ENCODE data around the gene GADL1.

Gene GADL1

DNA sequence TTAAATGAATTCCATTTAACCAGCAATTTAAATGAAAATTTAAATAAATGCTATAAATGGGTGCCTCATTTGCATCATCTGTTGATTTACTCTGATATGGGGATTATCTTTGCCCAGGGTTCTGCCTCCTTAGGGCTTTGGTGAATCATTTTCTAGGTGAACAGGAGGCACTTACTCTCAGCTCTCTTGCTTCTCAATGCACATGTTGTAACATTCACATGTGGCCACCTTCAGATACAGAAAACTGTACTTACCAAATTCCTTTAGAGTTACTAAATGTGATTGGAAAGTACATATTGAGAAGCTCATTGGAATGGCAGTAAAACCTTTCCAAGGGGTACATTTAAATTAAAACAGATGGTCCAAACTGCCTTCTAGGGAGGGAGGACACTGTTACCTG is 20.8 kb downstream of the GADL1 start:
- TF ChIP-seq GLIS3 (CRISPR knock-in tag; IDR thresholded peaks at IDR 0.05), result no peak
- no peak for TF ChIP-seq SNAI2 (CRISPR knock-in tag; IDR thresholded peaks at IDR 0.05)
- TF ChIP-seq, protein P1, sequence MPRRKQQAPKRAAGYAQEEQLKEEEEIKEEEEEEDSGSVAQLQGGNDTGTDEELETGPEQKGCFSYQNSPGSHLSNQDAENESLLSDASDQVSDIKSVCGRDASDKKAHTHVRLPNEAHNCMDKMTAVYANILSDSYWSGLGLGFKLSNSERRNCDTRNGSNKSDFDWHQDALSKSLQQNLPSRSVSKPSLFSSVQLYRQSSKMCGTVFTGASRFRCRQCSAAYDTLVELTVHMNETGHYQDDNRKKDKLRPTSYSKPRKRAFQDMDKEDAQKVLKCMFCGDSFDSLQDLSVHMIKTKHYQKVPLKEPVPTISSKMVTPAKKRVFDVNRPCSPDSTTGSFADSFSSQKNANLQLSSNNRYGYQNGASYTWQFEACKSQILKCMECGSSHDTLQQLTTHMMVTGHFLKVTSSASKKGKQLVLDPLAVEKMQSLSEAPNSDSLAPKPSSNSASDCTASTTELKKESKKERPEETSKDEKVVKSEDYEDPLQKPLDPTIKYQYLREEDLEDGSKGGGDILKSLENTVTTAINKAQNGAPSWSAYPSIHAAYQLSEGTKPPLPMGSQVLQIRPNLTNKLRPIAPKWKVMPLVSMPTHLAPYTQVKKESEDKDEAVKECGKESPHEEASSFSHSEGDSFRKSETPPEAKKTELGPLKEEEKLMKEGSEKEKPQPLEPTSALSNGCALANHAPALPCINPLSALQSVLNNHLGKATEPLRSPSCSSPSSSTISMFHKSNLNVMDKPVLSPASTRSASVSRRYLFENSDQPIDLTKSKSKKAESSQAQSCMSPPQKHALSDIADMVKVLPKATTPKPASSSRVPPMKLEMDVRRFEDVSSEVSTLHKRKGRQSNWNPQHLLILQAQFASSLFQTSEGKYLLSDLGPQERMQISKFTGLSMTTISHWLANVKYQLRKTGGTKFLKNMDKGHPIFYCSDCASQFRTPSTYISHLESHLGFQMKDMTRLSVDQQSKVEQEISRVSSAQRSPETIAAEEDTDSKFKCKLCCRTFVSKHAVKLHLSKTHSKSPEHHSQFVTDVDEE (CRISPR knock-in tag; IDR thresholded peaks at IDR 0.05), result no peak
- ATAC-seq, result no peak

DNA sequence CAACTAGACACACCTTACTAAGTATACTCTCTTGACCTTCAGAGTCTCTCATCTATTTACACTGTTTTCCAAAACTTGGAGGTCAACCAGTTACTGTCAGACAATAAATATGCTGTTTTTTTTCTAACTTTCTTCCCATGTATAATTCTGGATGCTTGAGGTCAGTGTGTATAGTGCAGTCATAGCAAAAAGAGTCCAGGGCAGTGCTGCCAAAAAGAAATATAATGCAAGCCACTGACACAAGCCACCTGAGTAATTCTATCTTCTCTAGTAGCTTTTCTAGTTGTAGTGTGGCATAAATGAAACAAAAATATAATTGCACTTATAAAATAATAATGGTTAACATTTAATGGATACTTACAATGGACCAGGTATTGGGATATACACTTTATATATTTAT is 21.6 kb downstream of the GADL1 start:
- no peak for TF ChIP-seq ESRRG (CRISPR knock-in tag; IDR thresholded peaks at IDR 0.05)
- TF ChIP-seq SNAI2 (CRISPR knock-in tag; IDR thresholded peaks at IDR 0.05), result no peak
- TF ChIP-seq, protein P2, sequence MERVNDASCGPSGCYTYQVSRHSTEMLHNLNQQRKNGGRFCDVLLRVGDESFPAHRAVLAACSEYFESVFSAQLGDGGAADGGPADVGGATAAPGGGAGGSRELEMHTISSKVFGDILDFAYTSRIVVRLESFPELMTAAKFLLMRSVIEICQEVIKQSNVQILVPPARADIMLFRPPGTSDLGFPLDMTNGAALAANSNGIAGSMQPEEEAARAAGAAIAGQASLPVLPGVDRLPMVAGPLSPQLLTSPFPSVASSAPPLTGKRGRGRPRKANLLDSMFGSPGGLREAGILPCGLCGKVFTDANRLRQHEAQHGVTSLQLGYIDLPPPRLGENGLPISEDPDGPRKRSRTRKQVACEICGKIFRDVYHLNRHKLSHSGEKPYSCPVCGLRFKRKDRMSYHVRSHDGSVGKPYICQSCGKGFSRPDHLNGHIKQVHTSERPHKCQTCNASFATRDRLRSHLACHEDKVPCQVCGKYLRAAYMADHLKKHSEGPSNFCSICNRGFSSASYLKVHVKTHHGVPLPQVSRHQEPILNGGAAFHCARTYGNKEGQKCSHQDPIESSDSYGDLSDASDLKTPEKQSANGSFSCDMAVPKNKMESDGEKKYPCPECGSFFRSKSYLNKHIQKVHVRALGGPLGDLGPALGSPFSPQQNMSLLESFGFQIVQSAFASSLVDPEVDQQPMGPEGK (CRISPR knock-in tag; IDR thresholded peaks at IDR 0.05; ENCODE audit: borderline replicate concordance), result no peak
- no peak for TF ChIP-seq ZFP3 (CRISPR knock-in tag; IDR thresholded peaks at IDR 0.05)
- no peak for TF ChIP-seq CSDC2 (CRISPR knock-in tag; IDR thresholded peaks at IDR 0.05)
- TF ChIP-seq RARB (CRISPR knock-in tag; IDR thresholded peaks at IDR 0.05), result no peak
- no peak for TF ChIP-seq ZC3H10 (CRISPR knock-in tag; IDR thresholded peaks at IDR 0.05)
- no peak for TF ChIP-seq BACH2 (CRISPR knock-in tag; IDR thresholded peaks at IDR 0.05; ENCODE audit: borderline replicate concordance)
- no peak for TF ChIP-seq ZNF565 (CRISPR knock-in tag; conservative IDR thresholded peaks at IDR 0.05; ENCODE audit: low read depth)
- no peak for TF ChIP-seq ZFP30 (CRISPR knock-in tag; IDR thresholded peaks at IDR 0.05)
- TF ChIP-seq ZNF70 (CRISPR knock-in tag; IDR thresholded peaks at IDR 0.05), result no peak
- TF ChIP-seq, protein P1 (CRISPR knock-in tag; IDR thresholded peaks at IDR 0.05), result no peak
- ATAC-seq, result no peak

DNA sequence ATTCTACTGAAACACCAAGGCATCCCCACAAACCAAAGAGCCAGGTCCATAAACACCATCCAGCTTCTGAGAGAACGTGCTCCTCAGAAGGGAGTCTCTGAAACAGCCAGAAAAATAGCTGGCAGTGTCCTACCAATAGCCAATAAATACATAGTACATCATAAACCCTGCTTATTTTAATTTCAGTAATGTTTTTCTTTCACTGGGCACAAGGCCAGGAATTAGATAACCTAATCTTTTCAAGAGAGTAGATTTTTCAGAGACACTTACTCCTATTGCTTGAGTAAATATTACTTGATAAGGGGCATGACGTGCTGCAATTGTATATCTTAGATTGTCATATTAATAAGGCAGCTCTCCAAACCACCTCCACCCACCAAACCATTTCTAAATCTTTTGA is 22.7 kb downstream of the GADL1 start:
- TF ChIP-seq ZNF70 (CRISPR knock-in tag; IDR thresholded peaks at IDR 0.05) (no peak), ESRRG (CRISPR knock-in tag; IDR thresholded peaks at IDR 0.05) (no peak), GLIS3 (CRISPR knock-in tag; IDR thresholded peaks at IDR 0.05) (no peak), ISL1 (CRISPR knock-in tag; IDR thresholded peaks at IDR 0.05) (peak; percentile 72)
- TF ChIP-seq, protein P1 (CRISPR knock-in tag; IDR thresholded peaks at IDR 0.05), result 0 out of 2 replicates have a peak, but pooled peaks have one; percentile 23
- ATAC-seq, result no peak

DNA sequence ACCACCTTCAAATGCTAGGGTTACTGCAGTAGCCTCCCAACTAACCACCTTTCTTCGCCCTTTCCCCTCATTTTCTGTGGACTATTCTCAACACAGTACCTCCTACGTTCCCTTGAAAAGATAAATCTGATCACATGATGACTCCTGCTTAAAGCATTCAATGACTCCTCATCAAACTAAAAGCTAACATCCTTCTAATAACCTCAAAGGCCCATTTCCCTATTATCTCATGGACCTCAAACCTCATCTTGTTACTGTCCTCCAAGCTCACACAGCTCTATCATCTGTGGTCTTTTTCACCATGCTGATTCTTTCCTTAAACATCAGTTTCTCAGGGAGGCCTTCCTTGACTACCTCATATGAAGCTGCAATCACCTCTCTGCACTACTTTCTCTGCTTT is 29.6 kb downstream of the GADL1 start:
- ATAC-seq, result no peak
- TF ChIP-seq, protein P3, sequence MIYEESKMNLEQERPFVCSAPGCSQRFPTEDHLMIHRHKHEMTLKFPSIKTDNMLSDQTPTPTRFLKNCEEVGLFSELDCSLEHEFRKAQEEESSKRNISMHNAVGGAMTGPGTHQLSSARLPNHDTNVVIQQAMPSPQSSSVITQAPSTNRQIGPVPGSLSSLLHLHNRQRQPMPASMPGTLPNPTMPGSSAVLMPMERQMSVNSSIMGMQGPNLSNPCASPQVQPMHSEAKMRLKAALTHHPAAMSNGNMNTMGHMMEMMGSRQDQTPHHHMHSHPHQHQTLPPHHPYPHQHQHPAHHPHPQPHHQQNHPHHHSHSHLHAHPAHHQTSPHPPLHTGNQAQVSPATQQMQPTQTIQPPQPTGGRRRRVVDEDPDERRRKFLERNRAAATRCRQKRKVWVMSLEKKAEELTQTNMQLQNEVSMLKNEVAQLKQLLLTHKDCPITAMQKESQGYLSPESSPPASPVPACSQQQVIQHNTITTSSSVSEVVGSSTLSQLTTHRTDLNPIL (CRISPR knock-in tag; IDR thresholded peaks at IDR 0.05; ENCODE audit: low read depth), result no peak
- TF ChIP-seq, protein P1 (CRISPR knock-in tag; IDR thresholded peaks at IDR 0.05), result no peak
- TF ChIP-seq CSDC2 (CRISPR knock-in tag; IDR thresholded peaks at IDR 0.05) (no peak), ZFP30 (CRISPR knock-in tag; IDR thresholded peaks at IDR 0.05) (no peak), ARNTL (CRISPR knock-in tag; IDR thresholded peaks at IDR 0.05; ENCODE audit: borderline replicate concordance, low read depth) (no peak), ESRRG (CRISPR knock-in tag; IDR thresholded peaks at IDR 0.05) (no peak), ZNF8 (CRISPR knock-in tag; IDR thresholded peaks at IDR 0.05) (no peak), PPARA (CRISPR knock-in tag; IDR thresholded peaks at IDR 0.05; ENCODE audit: borderline replicate concordance) (no peak), TCF4 (CRISPR knock-in tag; IDR thresholded peaks at IDR 0.05; ENCODE audit: borderline replicate concordance) (no peak), ZNF565 (CRISPR knock-in tag; conservative IDR thresholded peaks at IDR 0.05; ENCODE audit: low read depth) (no peak), GLIS3 (CRISPR knock-in tag; IDR thresholded peaks at IDR 0.05) (no peak), RARB (CRISPR knock-in tag; IDR thresholded peaks at IDR 0.05) (no peak), ZC3H10 (CRISPR knock-in tag; IDR thresholded peaks at IDR 0.05) (no peak), BACH2 (CRISPR knock-in tag; IDR thresholded peaks at IDR 0.05; ENCODE audit: borderline replicate concordance) (no peak)

Measured in SK-N-SH treated with all-trans-retinoic acid at 6 μM for 48 hours (cell line).